Body of pancreas (tissue), 4 donors: Measurements from ENCODE around the gene SNRPD3.

Experiments
- CTCF ChIP-seq, 7 experiments: fragments of 450-650 bp in 4 of 7; fragments of 200-600 bp in 3 of 7; sonication (generic) in 3 of 7; IDR thresholded peaks; one replicate each; pipeline ENCODE4 v1.5.1; 2016 to 2019; ENCODE audit warnings: antibody characterized with exemption in 7 of 7
- POLR2A ChIP-seq, 3 donors: fragments of 450-650 bp; IDR thresholded peaks; one replicate each; pipeline ENCODE4 v1.6.1; 2016; ENCODE audit warnings: antibody characterized with exemption in 3 of 3, mild to moderate bottlenecking in 2 of 3

GRCh38 chr22:24582056-24582814, 26.4 kb downstream of the SNRPD3 start:
- TF ChIP-seq POLR2A (IDR thresholded peaks at IDR 0.05) (no peak), CTCF (IDR thresholded peaks at IDR 0.05) (no peak)
